Measurements from ENCODE around the gene TANGO2. TPM values are rescaled to one million over a fixed set of nuclear protein-coding genes. Genes with fewer than 3 reads are reported as not detected.

The TANGO2 gene
- total and polyA plus RNA-seq, 10 of the 15 experiments (the other 5 are each of a cell fraction or from before 2014, with no cell fraction given): 4.0 to 24.8 (median 20.9) TPM

DNA sequence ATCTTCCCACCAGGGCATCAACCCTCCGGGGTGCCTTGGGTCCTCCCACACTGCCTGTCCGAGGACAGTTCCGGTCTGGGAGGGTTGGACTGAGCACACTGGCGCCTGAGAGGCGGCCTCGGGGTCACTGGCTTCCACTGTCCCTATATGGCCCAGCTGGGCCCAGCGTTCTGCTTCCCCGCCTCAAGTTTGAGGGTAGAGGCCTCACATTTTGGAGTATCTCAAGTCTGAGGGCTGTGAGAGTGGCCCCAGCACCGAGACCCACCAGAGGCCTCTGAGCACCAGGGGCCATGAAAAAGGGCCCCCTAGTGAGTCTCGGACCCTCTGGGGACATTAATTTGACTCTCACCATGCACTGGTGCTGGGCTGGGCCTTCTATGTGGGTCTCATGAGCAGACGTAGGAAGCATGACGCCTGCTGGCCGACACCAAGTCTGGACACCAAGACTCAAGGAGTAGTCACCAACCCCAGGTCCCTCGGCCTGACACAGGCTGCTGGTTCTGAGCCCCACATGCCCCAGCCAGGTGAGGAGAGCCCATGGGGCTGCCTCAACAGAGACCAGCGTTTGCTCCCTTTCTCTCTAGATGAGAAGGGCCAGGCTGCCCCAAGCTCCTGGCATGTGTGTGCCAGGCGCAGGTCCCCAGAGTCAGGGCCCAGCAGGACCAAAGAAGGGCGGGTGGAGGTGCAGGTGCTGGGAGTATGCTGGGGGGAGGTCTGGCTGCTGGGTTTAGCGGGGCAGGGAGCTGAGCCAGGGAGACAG, 31.8 kb upstream of the TANGO2 start:
- no peak overlapping the region for H2AFZ ChIP-seq (ENCODE audit: control insufficient read depth, low read depth, low read length)
- no peak for DNase-seq (ENCODE audit: low read depth, low spot score)
- no peak overlapping the region for H3K4me3 ChIP-seq
- peaks cover 0 to 2% of the 10 kb centered on the region in 2 experiments; a peak in 1 of 4 replicates for H3K27me3 ChIP-seq (replicated peaks in 1 of 2; ENCODE audit: control insufficient read depth in 2 of 2, insufficient read depth in 2 of 2, low read length in 1 of 2)
- FAIRE-seq: no peak
- H3K4me1 ChIP-seq (ENCODE audit: control insufficient read depth, insufficient read depth, low read length): no peaks in the 10 kb centered on the region
- no peaks in the 10 kb centered on the region for H3K9me3 ChIP-seq (replicated peaks; ENCODE audit: control insufficient read depth, insufficient read depth, low read length)
- no peak overlapping the region for H3K9ac ChIP-seq (ENCODE audit: control insufficient read depth, insufficient read depth, low read length)
- ChIA-PET POLR2A (no interaction called here), RAD21 (ENCODE audit: unreplicated experiment) (no interaction called here), CTCF (no interaction called here), SMC1A (ENCODE audit: uncharacterized antibody, unreplicated experiment) (no interaction called here)
- no peak overlapping the region for H3K27ac ChIP-seq (ENCODE audit: control insufficient read depth, insufficient read depth)
- no peaks in the 10 kb centered on the region for H3K79me2 ChIP-seq (ENCODE audit: control insufficient read depth, insufficient read depth, low read length)
- no TSS peak for BruUV-seq (replicated peaks)
- no peaks in the 10 kb centered on the region for H3K36me3 ChIP-seq (ENCODE audit: control insufficient read depth in 2 of 2, insufficient read depth in 2 of 2, low read length in 1 of 2)
- intact Hi-C loops (cut with micrococcal nuclease; ENCODE audit: unreplicated experiment) (no loop called here), in situ Hi-C loops (cut with MboI) (no loop called here)
- H3K4me2 ChIP-seq (ENCODE audit: control insufficient read depth, insufficient read depth): no peak overlapping the region
- no peaks in the 10 kb centered on the region for H4K20me1 ChIP-seq (ENCODE audit: control insufficient read depth, insufficient read depth)
- 33% methylated on average over 18 of the region's 18 CpGs for WGBS (ENCODE audit: insufficient coverage, insufficient replicate concordance, low lambda C conversion rate, missing lambda C conversion rate)
- no peak for ATAC-seq
- TF ChIP-seq MAX (IDR thresholded peaks at IDR 0.05; ENCODE audit: low read depth, low read length): no peak
- no peak for TF ChIP-seq CUX1 (IDR thresholded peaks at IDR 0.05; ENCODE audit: insufficient replicate concordance, low read depth, low read length)
- TF ChIP-seq SIN3A (IDR thresholded peaks at IDR 0.05; ENCODE audit: low read depth, low read length): no peak
- no peak for TF ChIP-seq MTA2 (IDR thresholded peaks at IDR 0.05; ENCODE audit: low read depth)
- TF ChIP-seq PAX5 (IDR thresholded peaks at IDR 0.05; ENCODE audit: borderline replicate concordance, low read depth, low read length): no peak
- TF ChIP-seq RBBP5 (conservative IDR thresholded peaks at IDR 0.05): no peak
- TF ChIP-seq ZBED1 (IDR thresholded peaks at IDR 0.05; ENCODE audit: borderline replicate concordance): no peak
- TF ChIP-seq, protein P1, sequence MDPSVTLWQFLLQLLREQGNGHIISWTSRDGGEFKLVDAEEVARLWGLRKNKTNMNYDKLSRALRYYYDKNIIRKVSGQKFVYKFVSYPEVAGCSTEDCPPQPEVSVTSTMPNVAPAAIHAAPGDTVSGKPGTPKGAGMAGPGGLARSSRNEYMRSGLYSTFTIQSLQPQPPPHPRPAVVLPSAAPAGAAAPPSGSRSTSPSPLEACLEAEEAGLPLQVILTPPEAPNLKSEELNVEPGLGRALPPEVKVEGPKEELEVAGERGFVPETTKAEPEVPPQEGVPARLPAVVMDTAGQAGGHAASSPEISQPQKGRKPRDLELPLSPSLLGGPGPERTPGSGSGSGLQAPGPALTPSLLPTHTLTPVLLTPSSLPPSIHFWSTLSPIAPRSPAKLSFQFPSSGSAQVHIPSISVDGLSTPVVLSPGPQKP (IDR thresholded peaks at IDR 0.05; ENCODE audit: low read depth, low read length): no peak
- TF ChIP-seq, protein P2, sequence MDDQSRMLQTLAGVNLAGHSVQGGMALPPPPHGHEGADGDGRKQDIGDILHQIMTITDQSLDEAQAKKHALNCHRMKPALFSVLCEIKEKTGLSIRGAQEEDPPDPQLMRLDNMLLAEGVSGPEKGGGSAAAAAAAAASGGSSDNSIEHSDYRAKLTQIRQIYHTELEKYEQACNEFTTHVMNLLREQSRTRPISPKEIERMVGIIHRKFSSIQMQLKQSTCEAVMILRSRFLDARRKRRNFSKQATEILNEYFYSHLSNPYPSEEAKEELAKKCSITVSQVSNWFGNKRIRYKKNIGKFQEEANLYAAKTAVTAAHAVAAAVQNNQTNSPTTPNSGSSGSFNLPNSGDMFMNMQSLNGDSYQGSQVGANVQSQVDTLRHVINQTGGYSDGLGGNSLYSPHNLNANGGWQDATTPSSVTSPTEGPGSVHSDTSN (IDR thresholded peaks at IDR 0.05; ENCODE audit: insufficient replicate concordance, low read depth, low read length): no peak
- TF ChIP-seq NR2C2 (IDR thresholded peaks at IDR 0.05; ENCODE audit: borderline replicate concordance, control insufficient read depth, insufficient read length, low read depth): no peak
- no peak for TF ChIP-seq ZSCAN29 (IDR thresholded peaks at IDR 0.05)
